ENCODE results near the gene DMD. TPM values are rescaled to one million over a fixed set of nuclear protein-coding genes. Genes with fewer than 3 reads are reported as not detected.

DMD gene
- polyA plus RNA-seq, 3 donors = 0.23 TPM; not detected in 2

GRCh38 chrX:32673193-32673592 lies 538.2 kb downstream of the DMD start:
- Mint-ChIP-seq H3K27me3 (ENCODE audit: low read depth in 3 of 3) (peaks cover 0 to 1% (median 0%) of the 10 kb centered on the region in 3 donors), H3K9me3 (no peaks in the 10 kb centered on the region), H3K27ac (no peak overlapping the region), H3K36me3 (no peaks in the 10 kb centered on the region), H3K4me3 (no peak overlapping the region), H3K4me1 (no peaks in the 10 kb centered on the region)
- WGBS (ENCODE audit: insufficient coverage) = 20% methylated on average over 1 of the region's 4 CpGs
- intact Hi-C loops (cut with micrococcal nuclease) = no loop called here
- no peak overlapping the region for H3K9ac ChIP-seq (ENCODE audit: insufficient read depth, low read length, poor library complexity, severe bottlenecking)
- no peak overlapping the region for H3K27ac ChIP-seq (ENCODE audit: low read depth in 1 of 2, low read length in 2 of 2)
- H3K79me2 ChIP-seq (ENCODE audit: insufficient read depth, low read length) = no peaks in the 10 kb centered on the region
- DNase-seq = no peak
- TF ChIP-seq CTCF (IDR thresholded peaks at IDR 0.05) = no peak
- H3K4me3 ChIP-seq (replicated peaks in 1 of 3; ENCODE audit: low read depth in 2 of 3, low read length in 3 of 3) = no peak overlapping the region
- no peaks in the 10 kb centered on the region for H3K9me3 ChIP-seq (replicated peaks in 1 of 2; ENCODE audit: control insufficient read depth in 1 of 2, insufficient read depth in 1 of 2, low read length in 2 of 2)
- no peaks in the 10 kb centered on the region for H4K20me1 ChIP-seq (ENCODE audit: insufficient read depth, low read length)
- no peaks in the 10 kb centered on the region for H3K36me3 ChIP-seq (replicated peaks in 1 of 2; ENCODE audit: control insufficient read depth in 1 of 2, insufficient read depth in 2 of 2, low read length in 2 of 2)
- H3K27me3 ChIP-seq (ENCODE audit: control insufficient read depth in 2 of 2, insufficient read depth in 2 of 2, low read length in 2 of 2) = no peaks in the 10 kb centered on the region
- no peak overlapping the region for H2AFZ ChIP-seq (ENCODE audit: insufficient read depth, low read depth, low read length, poor library complexity, severe bottlenecking)
- H3K4me2 ChIP-seq (replicated peaks; ENCODE audit: extremely low read depth, low read length, poor library complexity, severe bottlenecking) = no peak overlapping the region
- H3K4me1 ChIP-seq (ENCODE audit: control insufficient read depth in 1 of 2, insufficient read depth in 2 of 2, low read length in 2 of 2) = no peaks in the 10 kb centered on the region

- Mint-ChIP-seq H3K4me1 (no peaks in the 10 kb centered on the region), H3K27me3 (ENCODE audit: low read depth in 3 of 3) (no peaks in the 10 kb centered on the region), H3K27ac (no peak overlapping the region), H3K9me3 (peaks cover 0 to 3% (median 0%) of the 10 kb centered on the region in 7 donors), H3K36me3 (no peaks in the 10 kb centered on the region), H3K4me3 (no peak overlapping the region)
- Histone ChIP-seq H3K9ac (ENCODE audit: insufficient read depth, low read length, poor library complexity, severe bottlenecking) (no peak overlapping the region), H3K27ac (ENCODE audit: low read depth in 1 of 2, low read length in 2 of 2) (no peak overlapping the region), H3K9me3 (replicated peaks in 1 of 2; ENCODE audit: control insufficient read depth in 1 of 2, insufficient read depth in 1 of 2, low read length in 2 of 2) (no peaks in the 10 kb centered on the region), H3K36me3 (replicated peaks in 1 of 2; ENCODE audit: control insufficient read depth in 1 of 2, insufficient read depth in 2 of 2, low read length in 2 of 2) (no peaks in the 10 kb centered on the region), H3K4me1 (ENCODE audit: control insufficient read depth in 1 of 2, insufficient read depth in 2 of 2, low read length in 2 of 2) (no peaks in the 10 kb centered on the region), H3K79me2 (ENCODE audit: insufficient read depth, low read length) (no peaks in the 10 kb centered on the region), H3K4me2 (replicated peaks; ENCODE audit: extremely low read depth, low read length, poor library complexity, severe bottlenecking) (no peak overlapping the region), H3K27me3 (ENCODE audit: control insufficient read depth in 2 of 2, insufficient read depth in 2 of 2, low read length in 2 of 2) (no peaks in the 10 kb centered on the region), H4K20me1 (ENCODE audit: insufficient read depth, low read length) (no peaks in the 10 kb centered on the region), H2AFZ (ENCODE audit: insufficient read depth, low read depth, low read length, poor library complexity, severe bottlenecking) (no peak overlapping the region), H3K4me3 (replicated peaks in 1 of 3; ENCODE audit: low read depth in 2 of 3, low read length in 3 of 3) (no peak overlapping the region)
- intact Hi-C loops (cut with micrococcal nuclease) = no loop called here
- no peak for DNase-seq
- WGBS (ENCODE audit: insufficient coverage) = no CpG with 5 or more reads among the region's 2 CpGs
- no peak for TF ChIP-seq CTCF (IDR thresholded peaks at IDR 0.05)
Measured at GRCh38 chrX:32662516-32662915, 548.8 kb downstream of the DMD start.

All from CD14-positive monocyte (primary cell).